Gastroesophageal sphincter (tissue), 3 donors: ENCODE measurements around the gene ACSF3.

ENCODE experiments used
- CTCF ChIP-seq, 4 experiments: fragments of 200-600 bp in 2 of 4; fragments of 450-650 bp in 2 of 4; sonication (generic) in 1 of 4; IDR thresholded peaks; one replicate each; pipeline ENCODE4 v1.5.1; 2017 to 2019; ENCODE audit warnings: antibody characterized with exemption in 4 of 4, mild to moderate bottlenecking in 2 of 4, moderate library complexity in 2 of 4
- POLR2A ChIP-seq, 2 donors: fragments of 450-650 bp; IDR thresholded peaks; one replicate each; pipeline ENCODE4 v1.6.1; 2017; ENCODE audit warnings: antibody characterized with exemption in 2 of 2, mild to moderate bottlenecking in 2 of 2, moderate library complexity in 1 of 2
- POLR2AphosphoS5 ChIP-seq: sonication (generic); formaldehyde crosslinking; IDR thresholded peaks from one replicate; pipeline ENCODE4 v1.6.1; 2017; ENCODE audit warnings: antibody characterized with exemption

GRCh38 chr16:89107203-89107582, 13.5 kb downstream of the ACSF3 start:
- TF ChIP-seq POLR2A (IDR thresholded peaks at IDR 0.05) (no peak), POLR2AphosphoS5 (no peak), CTCF (IDR thresholded peaks at IDR 0.05) (no peak)
